HG03439 (cell line): Measurements from ENCODE around the gene LRP5.
"Not testable (repeated sequence)": the region's sequence is repeated elsewhere in the genome, so short reads cannot be mapped to it uniquely, and the experiment has no call there.

Experiments used
- ATAC-seq: cut with Tn5 transposase; IDR thresholded peaks from one replicate; pipeline ENCODE4 v1.9.1; 2021; ENCODE audit warnings: mild to moderate bottlenecking, moderate library complexity; ENCODE audit not compliant: unreplicated experiment

LRP5 gene

DNA sequence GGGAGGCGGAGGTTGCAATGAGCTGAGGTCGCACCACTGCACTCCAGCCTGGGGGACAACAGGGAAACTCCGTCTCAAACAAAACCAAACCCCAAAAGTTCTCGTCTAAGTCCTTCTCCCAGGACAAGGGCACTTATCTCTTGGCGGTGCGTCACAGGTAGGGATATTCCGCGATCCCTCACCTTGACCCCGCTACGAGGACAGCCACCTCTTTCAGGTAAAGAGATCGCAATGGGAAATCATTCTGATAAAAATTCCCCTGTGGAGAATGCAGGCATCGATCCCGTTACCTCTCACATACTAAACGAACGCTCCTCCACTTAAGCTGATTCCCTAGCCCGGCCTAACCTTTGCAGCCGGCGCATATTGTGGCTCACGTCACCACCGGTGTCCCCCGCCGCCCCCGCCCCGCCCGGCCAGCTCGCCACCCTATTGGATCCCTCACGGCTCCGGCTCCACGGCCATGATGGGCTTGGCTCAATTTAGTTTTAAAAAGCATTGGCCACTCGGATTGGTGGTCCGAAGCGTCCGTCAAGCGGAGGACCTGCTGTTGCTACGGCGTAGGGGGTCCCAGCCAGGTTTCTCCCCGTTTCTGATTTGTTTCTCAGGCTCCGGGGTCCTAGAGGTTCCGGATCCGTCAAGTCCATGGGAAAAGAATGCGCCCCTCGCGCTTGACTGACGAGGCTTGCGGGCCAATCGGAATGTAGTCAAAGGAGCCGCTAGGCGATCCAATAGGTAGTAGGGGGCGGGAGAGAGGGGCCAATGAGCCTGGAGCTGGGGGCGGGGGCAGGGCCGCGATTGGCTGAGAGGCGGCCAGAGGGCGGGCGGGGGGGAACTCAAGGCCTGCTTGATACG, 147.7 kb downstream of the LRP5 start:
- ATAC-seq, result peak; percentile 71

DNA sequence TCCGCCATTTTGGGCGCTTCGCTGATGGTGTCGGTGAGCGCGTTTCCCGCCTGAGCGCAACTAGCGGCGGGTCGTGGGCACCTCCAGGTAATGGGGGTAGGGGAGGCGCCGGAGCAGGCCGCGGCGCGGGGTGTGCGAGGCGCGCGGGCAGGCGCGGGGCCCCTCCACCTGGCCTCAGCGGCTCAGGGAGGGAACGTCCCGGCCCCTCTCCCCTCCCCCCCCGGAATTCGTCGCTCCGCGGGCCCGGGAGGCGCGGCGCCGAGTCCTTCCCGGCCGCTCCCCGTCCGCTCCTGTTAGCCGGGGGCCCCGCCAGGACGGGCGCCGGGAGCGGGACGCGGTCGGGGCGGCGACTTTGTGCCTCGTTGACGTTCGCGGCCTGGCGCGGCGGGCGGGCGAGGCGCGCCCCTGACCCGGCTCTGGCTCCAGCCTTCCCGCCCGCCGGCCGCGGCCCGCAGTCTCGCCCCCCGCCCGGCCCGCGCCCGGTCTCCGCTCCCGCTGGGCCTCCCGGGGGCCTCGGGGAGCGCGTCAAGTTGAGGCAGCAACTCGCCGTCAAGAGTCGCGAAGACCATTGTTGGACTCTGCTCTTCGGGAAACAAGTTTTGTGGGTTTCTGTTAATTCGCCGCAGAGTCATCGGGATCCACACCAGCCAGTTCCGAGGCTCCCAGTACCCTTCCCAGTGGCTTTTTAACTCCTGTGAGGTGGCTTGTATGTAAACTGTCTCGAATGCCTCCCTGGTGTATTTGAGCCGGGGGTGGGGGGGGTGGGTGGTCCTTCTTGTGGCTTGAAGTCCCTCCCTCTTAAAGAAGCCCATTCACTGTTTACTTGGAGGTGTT, 148.6 kb downstream of the LRP5 start, which contains the start of gene PPP6R3:
TSS of gene PPP6R3 (plus strand) at position 12 of the 834 bp plus-strand sequence. CDS start 76,913 bp downstream, outside the sequence.
- peak; percentile 6 for ATAC-seq

DNA sequence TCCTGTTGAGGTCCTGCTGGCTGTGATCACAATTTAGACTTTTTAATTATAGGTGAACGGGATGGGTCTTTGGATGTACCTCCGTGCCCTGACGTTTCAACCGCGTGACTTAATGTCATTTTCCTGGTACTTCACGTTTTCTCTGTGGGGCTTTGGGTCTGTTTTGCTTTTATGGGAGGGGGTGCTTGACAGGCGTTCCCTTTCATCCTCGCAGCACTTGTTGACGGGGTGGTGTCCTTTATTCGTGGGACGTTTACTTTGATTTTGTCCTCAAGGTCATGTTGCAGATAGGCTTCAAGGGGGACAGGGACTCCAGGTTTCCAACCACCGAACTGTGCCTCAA, 149.2 kb downstream of the LRP5 start:
- ATAC-seq, result no peak

DNA sequence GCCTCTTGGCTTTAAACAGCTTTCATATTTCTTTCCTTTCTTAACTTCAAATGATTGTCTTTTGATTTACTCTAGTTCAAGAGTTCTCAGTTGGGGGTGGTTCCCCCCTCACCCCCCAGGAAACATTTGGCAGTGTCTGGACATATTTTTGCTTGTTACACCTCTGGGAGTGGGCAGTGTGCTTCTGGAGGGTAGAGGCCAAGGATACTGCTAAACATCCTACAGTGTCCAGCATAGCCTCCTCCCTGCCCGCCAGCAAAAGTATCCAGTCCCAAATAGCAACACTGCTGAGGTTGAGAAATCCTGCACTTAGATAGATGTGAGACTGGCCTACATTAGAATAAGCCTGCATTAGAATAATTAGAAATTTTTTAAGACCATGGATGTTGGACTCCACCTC, 151.3 kb downstream of the LRP5 start:
- no peak for ATAC-seq

DNA sequence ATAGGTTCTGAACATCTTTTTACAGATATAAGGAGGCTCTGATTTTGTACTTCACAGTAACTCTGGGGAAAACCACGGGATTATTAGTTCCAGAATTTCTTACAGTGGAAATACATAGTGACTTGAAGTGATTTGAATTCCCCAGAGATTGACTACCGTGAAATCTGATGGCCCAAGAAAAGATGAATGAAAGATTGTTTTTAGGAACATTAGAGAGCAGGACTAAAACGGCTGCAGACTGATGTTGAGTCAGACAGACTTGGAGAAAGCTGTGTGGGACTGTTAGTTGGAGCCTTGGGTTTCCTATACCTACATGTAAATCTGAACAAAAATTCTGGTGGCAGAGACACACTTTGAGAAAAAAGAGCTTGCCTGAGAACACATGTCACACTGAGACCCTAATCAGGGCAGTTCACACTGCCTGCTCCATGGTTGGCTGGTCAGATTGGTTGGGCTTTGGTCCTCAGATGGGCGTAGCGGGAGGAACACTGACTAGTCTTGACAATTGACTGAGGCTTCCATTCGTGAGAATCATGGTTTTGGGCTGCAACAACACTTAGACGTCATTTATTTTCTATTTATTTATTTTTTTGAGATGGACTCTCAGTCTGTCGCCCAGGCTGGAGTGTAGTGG, 154.9 kb downstream of the LRP5 start:
- ATAC-seq, result no peak

DNA sequence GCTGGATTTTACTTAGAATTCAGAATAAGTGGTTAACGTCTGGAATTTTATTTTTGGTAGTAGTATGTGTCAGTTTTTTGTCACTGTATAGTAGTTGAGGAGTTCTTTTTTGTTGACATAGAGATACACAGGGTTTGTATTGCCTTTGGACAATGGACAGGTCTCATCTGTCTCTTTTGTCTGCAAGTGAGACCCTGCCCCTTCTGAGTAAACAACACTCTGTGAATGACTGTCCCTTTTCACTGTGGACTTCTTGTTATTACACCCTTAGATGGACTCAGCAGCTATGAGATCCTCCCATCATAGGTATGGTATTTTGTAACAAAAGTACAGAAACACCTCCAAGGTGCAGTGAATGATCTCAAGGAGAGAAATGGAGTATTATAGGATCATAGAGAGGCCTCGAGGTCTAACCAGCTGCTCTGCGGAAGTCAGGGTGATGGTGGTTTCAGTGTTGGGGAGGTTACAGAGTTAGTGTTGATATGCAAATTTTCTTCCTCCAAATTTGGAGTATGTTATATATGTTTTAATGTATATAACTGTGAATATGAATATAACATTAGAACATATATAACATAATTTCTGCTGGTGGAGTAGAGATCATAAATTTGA, 155.9 kb downstream of the LRP5 start:
- ATAC-seq, result no peak

DNA sequence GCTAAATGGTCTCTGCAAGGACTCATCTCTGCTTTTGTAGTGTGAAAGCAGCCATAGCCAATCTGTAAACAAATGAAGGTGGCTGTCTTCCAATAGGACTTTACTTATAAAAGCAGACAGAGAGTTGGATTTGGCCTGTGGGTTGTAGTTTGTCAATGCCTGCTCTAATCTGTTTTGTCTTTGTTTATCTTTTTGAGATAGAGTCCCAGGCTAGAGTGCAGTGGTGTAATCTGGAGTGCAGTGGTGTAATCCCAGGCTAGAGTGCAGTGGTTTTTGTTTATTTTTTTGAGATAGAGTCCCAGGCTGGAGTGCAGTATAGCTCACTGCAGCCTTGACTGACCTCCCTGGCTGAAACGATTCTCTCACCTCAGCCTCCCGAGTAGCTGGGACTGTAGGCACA, 156.7 kb downstream of the LRP5 start:
- no peak for ATAC-seq

DNA sequence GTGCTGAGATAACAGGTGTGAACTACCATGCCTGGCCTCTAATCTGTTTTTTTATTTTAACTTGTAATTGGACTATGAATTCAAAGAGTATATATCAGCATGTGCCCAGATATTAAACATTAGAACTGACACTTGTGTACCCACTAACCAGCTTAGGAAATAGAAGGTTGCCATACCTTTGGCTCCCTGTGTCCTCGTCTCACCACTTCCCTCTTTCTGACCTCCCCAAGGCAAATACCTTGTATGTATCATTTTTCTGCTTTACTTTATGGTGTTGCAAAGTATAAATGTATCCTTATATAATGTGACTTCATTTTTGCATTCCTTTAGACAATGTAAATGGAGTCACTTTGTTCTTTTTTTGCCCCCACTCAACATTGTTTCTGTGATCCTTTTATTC, 157.3 kb downstream of the LRP5 start:
- ATAC-seq, result no peak

DNA sequence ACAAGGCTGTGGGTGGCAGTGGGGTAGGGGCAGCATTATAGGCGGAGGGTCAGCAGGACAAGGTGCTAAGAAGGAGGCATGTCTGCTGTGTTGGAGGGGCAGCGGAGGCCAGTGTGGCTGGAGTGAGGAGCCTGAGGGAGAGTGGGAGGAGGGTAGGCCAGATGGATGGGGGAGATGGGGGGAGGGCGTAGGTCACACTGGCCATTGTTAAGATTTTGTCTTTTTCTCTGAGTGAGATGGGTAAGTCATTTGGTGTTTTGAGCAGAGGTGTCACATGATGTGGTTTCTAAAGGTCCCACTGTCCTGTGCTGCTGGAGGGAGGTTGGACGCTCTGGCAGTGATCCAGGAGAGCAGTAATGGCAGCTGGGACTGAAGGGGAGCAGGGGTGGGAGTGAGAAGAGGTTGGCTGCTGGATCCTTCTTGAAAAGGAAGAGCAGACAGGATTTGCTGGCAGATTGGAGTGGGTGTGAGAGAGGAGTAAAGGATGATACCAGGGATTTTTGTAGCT, 158.0 kb downstream of the LRP5 start:
- no peak for ATAC-seq

DNA sequence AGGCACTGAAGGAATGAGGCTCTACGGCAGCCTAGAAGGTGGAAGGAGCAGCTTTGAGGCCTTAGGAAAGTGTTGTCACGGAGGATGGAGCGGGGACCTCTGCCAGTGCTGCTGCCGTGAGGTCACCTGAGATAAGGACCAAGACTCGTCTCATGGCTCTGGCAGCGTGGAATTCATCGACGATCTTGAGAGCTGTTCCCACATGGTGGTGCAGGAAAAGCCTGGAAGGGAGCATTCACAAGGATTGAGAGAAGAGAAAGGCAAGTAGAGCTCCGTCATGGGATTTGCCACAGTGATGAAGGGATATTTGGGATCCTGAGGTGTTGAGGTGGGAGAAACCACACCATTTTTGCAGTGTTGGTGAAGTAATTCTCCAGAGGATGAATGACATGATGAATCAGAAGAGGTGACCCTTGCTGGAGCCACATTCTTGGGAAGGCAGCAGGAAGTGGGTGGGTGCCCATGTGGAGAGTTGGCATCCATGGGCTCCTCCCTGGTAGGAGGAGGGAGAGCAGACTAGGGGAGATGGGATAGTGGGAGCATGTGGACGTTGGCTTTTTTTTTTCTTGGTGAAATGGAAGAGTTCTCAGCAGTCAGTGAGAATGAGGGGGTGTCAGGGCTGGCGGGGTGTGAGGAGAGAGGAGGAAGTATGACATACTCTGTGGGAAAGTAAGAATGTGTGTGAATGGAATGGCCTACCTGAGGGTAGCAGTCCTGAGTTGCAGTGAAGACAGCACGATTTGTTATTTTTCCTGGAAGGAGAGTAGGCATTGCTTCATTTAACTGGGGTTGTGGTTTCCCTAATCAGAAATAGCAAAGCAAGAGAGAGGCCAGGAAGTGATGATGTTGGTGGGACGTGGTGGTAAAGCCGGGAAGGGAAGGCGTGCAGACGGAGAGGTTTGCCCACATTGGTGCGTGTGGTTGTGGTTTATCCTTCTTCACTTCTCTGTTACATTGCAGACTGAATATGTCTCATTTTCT, 159.3 kb downstream of the LRP5 start:
- ATAC-seq, result no peak

DNA sequence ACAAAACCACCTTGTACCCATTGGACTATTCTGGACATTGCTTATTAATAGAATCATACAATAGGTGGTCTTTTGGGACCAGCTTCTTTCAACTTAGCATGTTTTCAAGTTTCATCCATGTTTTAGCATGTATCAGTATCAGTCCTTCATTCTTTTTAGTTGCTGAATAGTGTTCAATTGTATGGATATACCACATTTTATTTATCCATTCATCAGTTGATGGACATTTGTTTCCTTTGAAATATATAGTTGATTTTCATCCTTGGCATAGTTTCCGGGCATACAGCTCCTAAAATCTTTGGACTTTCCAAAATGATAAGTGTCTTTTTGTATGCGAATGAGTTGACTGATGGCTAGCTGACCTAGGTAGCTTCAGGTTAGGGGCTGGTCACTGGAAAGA, 160.4 kb downstream of the LRP5 start:
- ATAC-seq, result no peak

DNA sequence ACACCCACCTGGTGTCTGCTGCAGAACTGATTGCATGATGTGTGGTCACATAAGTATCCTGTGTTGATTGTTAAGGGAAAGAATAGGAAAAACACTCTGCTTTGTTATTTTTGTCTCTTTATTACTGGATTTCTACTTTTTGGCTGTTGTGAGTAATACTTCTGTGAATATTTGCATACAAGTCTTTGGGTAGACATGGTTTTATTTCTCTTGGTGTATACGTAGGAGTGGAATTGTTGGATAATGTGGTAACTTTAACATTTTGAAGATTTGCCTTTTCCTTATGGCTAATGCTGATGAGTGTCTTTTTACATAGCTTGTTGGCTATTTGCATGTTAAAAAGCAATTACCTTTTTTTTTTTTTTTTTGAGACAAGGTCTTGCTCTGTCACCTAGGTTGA, 161.3 kb downstream of the LRP5 start:
- no peak for ATAC-seq

DNA sequence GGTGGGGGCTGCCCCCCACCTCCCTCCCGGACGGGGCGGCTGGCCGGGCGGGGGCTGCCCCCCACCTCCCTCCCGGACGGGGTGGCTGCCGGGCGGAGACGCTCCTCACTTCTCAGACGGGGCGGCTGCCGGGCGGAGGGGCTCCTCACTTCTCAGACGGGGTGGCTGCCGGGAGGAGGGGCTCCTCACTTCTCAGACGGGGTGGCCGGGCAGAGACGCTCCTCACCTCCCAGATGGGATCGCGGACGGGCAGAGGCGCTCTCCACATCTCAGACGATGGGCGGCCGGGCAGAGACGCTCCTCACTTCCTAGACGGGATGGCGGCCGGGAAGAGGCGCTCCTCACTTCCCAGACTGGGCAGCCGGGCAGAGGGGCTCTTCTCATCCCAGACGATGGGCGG, 163.2 kb downstream of the LRP5 start:
- not testable (repeated sequence) for ATAC-seq

DNA sequence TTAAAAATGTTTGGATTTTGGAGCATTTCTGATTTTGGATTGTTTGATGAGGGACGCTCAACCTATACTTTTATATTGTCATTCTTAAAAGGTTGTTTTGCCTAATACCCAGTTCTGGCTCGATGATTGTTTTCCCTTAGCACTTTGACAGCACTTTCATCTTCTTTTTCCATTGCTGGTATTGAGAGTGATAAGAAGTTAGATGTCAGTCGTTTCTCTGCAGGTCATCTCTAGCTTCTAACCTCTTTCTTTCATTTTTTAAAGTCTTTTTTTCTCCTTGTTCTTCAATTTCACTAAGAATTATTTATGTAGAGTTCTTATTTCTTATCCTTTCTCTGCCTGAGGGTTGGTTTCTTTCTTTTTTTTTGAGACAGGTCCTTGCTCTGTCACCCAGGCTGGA, 167.0 kb downstream of the LRP5 start:
- ATAC-seq, result no peak

DNA sequence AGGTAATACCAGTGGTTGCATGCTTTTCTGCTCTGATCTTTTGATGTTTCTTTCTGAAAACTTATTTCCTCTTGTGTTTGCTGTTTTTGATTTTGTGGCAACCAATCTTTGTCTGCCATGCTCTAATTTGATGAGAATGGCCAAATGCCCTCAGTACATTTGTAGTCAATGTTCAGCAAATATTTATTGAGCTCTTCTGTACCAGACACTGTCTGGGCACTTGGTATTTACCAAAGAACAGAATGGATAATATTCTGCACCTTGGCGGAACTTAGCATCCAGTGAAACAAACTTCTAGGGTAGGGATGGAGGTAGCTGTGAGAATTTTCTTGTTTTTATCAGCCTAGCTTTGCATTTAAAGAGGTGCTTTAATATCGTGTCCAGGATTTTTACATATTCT, 167.8 kb downstream of the LRP5 start:
- no peak for ATAC-seq

DNA sequence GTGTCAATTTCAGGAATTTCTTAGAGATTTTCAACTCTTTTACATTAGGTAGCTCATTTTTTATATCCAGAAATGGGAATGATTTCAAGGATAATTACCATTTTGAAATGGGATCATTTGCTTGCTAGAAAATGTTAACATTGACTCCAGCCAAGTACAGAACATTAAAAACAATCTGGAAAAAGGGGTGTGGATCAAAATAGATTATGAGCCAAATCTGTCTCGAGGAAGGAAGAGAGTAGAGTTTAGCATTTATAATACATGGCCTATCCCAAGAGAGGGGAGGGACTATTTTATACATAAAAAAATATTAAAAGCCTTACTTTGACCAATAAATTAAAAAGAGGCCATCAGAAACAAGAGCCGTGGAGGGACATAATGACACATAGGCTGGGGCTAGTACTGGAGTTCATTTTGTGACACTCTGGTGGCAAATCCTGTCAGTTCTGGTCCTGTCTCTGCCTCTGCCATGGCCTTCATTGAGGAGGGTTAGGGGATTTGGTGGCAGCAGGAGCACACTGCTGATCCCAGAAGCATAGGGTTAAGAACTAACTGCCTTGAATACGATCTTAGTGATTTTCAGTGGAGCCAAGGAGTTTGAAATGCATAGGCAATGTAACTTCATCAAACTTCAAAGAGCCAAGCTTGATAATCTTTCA, 168.6 kb downstream of the LRP5 start:
- no peak for ATAC-seq

DNA sequence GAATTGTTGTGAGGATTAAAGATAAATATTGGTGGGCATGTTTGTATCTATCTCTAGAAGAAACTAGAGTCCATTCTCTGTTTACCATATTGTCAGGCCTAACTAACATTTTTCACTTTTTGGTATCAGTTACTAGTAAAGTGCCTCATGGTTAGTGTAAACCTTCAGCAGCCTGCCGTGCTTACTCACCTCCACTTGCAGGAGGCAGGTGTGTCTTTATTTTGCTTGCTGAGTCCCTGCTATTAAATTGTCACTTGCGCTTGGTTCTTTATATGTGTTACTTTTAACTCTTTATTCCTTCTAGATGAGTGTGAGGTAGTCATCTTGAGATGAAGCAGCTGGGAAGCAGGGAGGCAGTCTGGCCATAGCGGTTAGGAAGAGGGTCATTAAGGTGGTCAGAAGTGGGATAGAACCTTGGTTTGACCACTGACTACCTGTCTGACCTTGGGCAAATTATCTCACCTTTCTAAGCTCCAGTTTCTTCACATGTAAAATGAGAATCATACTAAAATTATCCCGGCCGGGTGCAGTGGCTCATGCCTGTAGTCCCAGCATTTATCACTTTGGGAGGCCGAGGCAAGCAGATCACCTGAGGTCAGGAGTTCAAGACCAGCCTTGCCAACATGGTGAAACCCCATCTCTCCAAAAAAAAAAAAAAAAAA, 169.3 kb downstream of the LRP5 start:
- ATAC-seq, result no peak

DNA sequence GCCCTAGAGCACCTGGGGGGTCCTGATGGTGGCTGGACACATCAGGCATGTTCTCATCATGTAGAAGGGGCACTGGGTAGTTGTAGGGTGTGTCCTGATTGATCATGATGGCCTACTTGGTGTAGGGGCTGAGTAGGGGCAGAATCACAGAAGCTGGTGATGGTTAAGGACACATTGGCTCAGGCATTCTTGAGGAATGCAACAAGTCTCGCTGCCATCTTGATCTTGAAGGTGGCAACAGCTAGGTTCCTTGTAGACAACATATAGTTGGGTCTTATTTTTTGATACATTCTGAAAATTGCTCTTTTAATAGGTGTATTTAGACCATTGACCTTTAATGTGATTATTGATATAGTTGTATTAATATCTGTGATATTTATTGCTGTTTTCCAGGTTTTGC, 176.2 kb downstream of the LRP5 start:
- no peak for ATAC-seq

DNA sequence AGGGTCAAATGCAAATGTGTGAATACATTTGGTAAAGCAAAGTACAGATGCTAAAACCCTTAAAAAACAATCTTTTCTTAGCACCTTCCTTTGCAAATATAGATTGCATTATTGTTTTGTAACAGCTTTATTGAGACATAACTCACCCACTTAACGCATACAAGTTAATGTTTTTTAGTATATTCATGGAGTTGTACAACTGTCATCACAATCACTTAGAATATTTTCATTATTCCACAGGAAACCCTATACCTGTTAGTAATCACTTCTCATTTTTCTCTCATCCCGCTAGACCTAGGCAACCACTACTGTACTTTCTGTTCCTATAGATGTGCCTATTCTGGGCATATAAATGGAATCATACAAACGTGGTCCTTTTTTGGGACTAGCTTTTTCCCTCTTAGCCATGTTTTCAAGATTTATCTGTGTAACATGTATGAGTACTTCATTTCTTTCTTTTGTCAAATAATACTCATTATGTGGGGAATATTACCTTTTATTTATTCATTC, 182.9 kb downstream of the LRP5 start:
- ATAC-seq, result no peak
